ENCODE data around the gene GRB10.

GRCh38 chr7:50646069-50646468 is 136.6 kb downstream of the GRB10 start:
- TF ChIP-seq EZH2phosphoT487 (IDR thresholded peaks at IDR 0.05) (no peak), EZH2 (IDR thresholded peaks at IDR 0.05) (no peak)

Measured in neural progenitor cell (in vitro differentiated cells).